Upper lobe of left lung (tissue), 4 donors: ENCODE measurements around the gene TTC5.
"Not testable (repeated sequence)": the region's sequence is repeated elsewhere in the genome, so short reads cannot be mapped to it uniquely, and the experiment has no call there.

Source experiments
- CTCF ChIP-seq, 6 experiments: fragments of 450-650 bp in 4 of 6; fragments of 200-600 bp in 2 of 6; sonication (generic) in 2 of 6; IDR thresholded peaks; one replicate each; pipeline ENCODE4 v1.5.1; 2016 to 2019; ENCODE audit warnings: antibody characterized with exemption in 6 of 6
- POLR2AphosphoS5 ChIP-seq, 2 donors: sonication (generic); formaldehyde crosslinking; IDR thresholded peaks; one replicate each; pipeline ENCODE4 v1.5.1; 2017; ENCODE audit warnings: antibody characterized with exemption in 2 of 2

GRCh38 chr14:20341032-20341431 lies 35.3 kb upstream of the TTC5 start:
- TF ChIP-seq CTCF, POLR2AphosphoS5 (IDR thresholded peaks at IDR 0.05): not testable (repeated sequence)
